Muscle layer of duodenum (tissue), 2 donors: Measurements from ENCODE around the gene SPEF2.
"Not testable (repeated sequence)": the region's sequence is repeated elsewhere in the genome, so short reads cannot be mapped to it uniquely, and the experiment has no call there.

ENCODE experiments used
- H3K27ac ChIP-seq: one replicate; pipeline ENCODE4 v1.7.0; 2013; ENCODE audit warnings: mild to moderate bottlenecking, low read length
- H3K27me3 ChIP-seq: one replicate; pipeline ENCODE4 v1.7.0; 2013; ENCODE audit warnings: low read depth, mild to moderate bottlenecking, control low read depth, low read length
- H3K36me3 ChIP-seq, 2 donors: one replicate each; pipeline ENCODE4 v1.7.0; 2013; ENCODE audit warnings: low read length in 2 of 2, control low read depth in 1 of 2, mild to moderate bottlenecking in 1 of 2; ENCODE audit not compliant: insufficient read depth in 2 of 2, control insufficient read depth in 1 of 2
- H3K4me1 ChIP-seq, 2 donors: one replicate each; pipeline ENCODE4 v1.7.0; 2013; ENCODE audit warnings: low read length in 2 of 2, mild to moderate bottlenecking in 2 of 2, control low read depth in 1 of 2, moderate library complexity in 1 of 2; ENCODE audit not compliant: insufficient read depth in 2 of 2, control insufficient read depth in 1 of 2
- H3K4me3 ChIP-seq, 2 donors: one replicate each; pipeline ENCODE4 v1.7.0; 2013; ENCODE audit warnings: low read length in 2 of 2, low read depth in 1 of 2, mild to moderate bottlenecking in 1 of 2
- H3K9me3 ChIP-seq, 2 donors: one replicate each; pipeline ENCODE4 v1.7.0; 2013; ENCODE audit warnings: low read length in 2 of 2, control low read depth in 1 of 2, mild to moderate bottlenecking in 1 of 2; ENCODE audit not compliant: control insufficient read depth in 1 of 2
- donor health status: healthy.

The SPEF2 gene

DNA sequence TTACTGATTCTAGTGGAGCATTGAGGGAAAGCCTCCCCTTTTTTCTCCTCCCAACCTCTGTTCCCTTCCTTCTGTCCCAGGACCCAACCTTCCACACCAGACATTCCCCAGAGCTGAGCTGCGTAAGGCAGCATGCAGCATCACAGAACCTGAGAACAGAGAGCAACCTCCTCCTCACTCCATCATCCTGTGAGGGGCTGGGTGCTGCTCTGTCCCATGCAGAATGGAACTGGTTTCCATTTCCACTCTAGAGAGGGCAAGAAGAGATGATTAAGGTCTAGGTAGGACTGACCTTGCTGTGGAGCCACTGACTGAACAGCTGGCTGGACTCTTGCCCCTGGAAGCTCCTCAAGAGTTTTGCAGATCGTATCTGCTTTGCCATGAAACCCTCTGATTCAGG is 208.9 kb downstream of the SPEF2 start:
- Histone ChIP-seq H3K27me3 (no peaks in the 10 kb centered on the region), H3K9me3 (no peaks in the 10 kb centered on the region), H3K27ac (no peak overlapping the region), H3K4me3 (no peak overlapping the region), H3K36me3 (no peaks in the 10 kb centered on the region), H3K4me1 (no peaks in the 10 kb centered on the region)

- Histone ChIP-seq H3K27ac (no peak overlapping the region), H3K36me3 (no peaks in the 10 kb centered on the region), H3K4me1 (no peaks in the 10 kb centered on the region), H3K27me3 (no peaks in the 10 kb centered on the region), H3K9me3 (no peaks in the 10 kb centered on the region), H3K4me3 (no peak overlapping the region)
These were observed 210.5 kb downstream of the SPEF2 start for GRCh38 chr5:35828082-35828598.

DNA sequence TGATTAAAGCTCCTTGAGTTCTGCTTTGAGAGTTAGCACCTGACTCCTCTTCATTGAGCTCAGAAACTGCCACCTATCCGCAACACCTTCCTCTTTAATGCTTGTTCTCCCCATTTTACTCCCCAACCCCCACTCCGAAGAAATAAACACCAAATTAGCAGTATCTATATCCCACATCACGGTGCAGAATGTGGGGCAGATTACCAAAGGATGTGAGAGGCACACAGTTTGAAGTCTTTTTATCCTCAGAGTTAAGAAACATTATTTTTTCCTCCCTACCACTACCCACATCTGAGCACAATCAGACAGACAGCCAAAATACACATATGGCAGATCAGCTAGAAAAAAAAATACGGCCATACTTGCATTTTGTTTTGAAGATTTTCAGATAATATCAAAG is 212.9 kb downstream of the SPEF2 start:
- Histone ChIP-seq H3K4me3 (no peak overlapping the region), H3K27me3 (no peaks in the 10 kb centered on the region), H3K9me3 (no peaks in the 10 kb centered on the region), H3K36me3 (no peaks in the 10 kb centered on the region), H3K27ac (no peak overlapping the region), H3K4me1 (no peaks in the 10 kb centered on the region)

DNA sequence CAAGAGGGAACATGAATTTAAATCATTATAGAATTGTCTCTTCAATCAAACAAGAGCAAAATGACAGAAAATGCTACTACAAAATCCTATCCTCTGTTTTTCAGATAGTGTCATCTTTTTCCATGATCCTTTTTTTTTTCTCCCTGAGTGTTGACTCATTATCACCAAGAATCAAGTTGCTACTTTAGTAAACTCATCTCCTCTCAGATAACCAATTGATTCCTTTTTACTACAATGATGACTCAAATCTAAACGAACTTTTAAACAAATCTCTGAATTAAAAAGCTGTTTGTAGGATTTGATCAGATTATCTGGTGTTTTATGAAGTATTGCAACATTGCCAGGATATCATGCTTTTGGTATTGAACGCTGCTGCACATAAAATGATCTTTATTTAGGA is 215.1 kb downstream of the SPEF2 start:
- Histone ChIP-seq H3K36me3 (no peaks in the 10 kb centered on the region), H3K27me3 (no peaks in the 10 kb centered on the region), H3K4me3 (no peak overlapping the region), H3K9me3 (no peaks in the 10 kb centered on the region), H3K27ac (no peak overlapping the region), H3K4me1 (no peaks in the 10 kb centered on the region)

GRCh38 chr5:35833224-35833623 is 215.6 kb downstream of the SPEF2 start:
- Histone ChIP-seq H3K4me1 (no peaks in the 10 kb centered on the region), H3K27me3 (no peaks in the 10 kb centered on the region), H3K4me3 (no peak overlapping the region), H3K9me3 (no peaks in the 10 kb centered on the region), H3K27ac (no peak overlapping the region), H3K36me3 (no peaks in the 10 kb centered on the region)

DNA sequence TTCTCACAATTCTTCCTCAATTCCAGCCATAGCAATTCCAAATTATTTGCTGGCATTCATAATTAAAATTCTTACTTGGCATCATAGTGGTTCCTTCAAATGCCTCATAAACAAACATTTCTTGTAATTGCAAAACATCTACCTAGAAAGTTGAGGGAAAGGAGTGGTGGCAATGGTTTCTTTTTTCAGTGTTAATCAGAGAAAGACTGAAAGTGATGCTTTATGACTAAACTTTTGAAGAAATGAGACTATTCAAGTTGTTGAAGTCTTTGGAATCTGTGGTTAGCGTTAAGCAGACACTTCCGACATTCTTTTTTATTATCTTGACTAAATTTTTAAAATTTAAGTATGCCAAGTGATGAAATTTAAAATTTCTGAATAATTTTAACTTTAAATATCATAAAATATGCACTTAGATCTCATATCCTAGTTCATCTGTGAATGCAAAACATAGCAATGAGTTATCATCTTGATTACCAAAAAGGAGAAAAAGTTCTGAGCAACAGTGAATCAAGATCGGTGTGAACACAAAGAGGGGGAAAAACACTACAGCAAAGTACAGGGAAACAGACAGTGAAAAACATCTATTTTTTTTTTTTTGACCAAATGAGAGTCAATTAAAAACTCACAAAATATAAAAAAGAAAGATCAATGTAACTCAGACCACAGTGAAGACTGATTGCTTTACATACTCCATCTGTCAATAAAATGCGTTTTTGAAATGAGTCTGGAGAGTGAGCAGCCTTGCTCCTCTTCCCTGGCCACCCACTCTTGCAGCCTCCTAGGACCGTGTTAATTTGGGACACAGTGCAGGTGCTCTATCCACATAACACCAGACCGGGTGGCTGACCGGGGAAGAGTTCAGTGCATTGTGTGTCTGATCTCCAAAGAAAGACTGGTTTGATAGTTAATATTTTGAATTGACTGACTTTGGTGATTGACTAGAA is 218.4 kb downstream of the SPEF2 start:
- H3K9me3 ChIP-seq, result no peaks in the 10 kb centered on the region
- H3K27me3 ChIP-seq, result no peaks in the 10 kb centered on the region
- H3K36me3 ChIP-seq, result no peaks in the 10 kb centered on the region
- no peak overlapping the region for H3K4me3 ChIP-seq
- H3K4me1 ChIP-seq, result no peaks in the 10 kb centered on the region
- no peak overlapping the region for H3K27ac ChIP-seq

DNA sequence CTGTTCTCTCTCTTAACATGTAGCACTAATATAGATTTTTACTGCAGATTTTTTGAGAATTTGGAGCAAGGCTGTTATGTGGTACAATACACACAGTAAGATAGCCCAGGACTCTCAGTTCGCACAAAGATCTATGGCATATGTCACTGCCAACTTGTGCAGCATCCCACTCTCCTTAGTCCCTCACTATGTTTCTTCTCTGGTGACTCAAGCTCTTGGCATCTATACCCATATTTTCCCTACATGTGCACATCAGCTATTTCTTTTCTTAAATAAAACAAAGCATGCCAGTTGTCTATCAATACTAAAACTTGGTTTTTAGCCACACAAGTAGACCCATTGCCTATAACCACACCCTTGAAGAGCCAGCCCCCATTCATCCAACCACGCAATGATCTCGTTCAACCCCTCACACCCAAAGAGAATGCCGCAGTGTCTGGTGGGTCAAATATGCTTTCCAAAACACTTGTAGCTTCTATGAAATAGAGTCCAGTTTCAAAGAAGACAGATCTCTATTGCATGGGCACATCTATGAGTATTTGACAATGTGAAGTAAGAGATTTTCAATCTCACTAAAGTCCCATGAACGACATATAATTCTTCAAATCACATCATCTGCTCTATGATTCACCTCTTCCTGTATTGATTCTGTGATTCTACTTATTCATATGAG is 220.8 kb downstream of the SPEF2 start:
- no peaks in the 10 kb centered on the region for H3K4me1 ChIP-seq
- no peaks in the 10 kb centered on the region for H3K9me3 ChIP-seq
- H3K4me3 ChIP-seq, result no peak overlapping the region
- no peak overlapping the region for H3K27ac ChIP-seq
- H3K27me3 ChIP-seq, result no peaks in the 10 kb centered on the region
- no peaks in the 10 kb centered on the region for H3K36me3 ChIP-seq

- Histone ChIP-seq H3K4me1 (no peaks in the 10 kb centered on the region), H3K4me3 (no peak overlapping the region), H3K27me3 (no peaks in the 10 kb centered on the region), H3K36me3 (no peaks in the 10 kb centered on the region), H3K27ac (no peak overlapping the region), H3K9me3 (peaks cover 0 to 5% of the 10 kb centered on the region in 2 donors)
These were observed 225.2 kb downstream of the SPEF2 start for GRCh38 chr5:35842856-35843255.

DNA sequence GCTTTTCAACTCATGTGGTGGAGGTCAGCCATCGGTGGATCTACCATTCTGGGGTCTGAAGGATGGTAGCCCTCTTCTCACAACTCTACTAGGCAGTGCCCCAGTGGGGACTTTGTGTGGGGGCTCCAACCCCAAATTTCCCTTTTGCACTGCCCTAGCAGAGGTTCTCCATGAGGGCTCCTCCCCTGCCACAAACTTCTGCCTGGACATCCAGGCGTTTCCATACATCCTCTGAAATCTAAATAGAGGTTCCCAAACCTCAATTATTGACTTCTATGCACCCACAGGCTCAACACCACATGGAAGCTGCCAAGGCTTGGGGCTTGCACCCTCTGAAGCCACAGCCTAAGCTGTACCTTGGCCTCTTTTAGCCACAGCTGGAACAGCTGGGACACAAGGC is 227.8 kb downstream of the SPEF2 start:
- not testable (repeated sequence) for H3K27me3 ChIP-seq, H3K36me3 ChIP-seq, H3K27ac ChIP-seq, H3K9me3 ChIP-seq, H3K4me3 ChIP-seq, H3K4me1 ChIP-seq

- H3K27ac ChIP-seq, result no peak overlapping the region
- no peaks in the 10 kb centered on the region for H3K27me3 ChIP-seq
- H3K4me3 ChIP-seq, result no peak overlapping the region
- peaks cover 0 to 5% of the 10 kb centered on the region in 2 donors for H3K9me3 ChIP-seq
- H3K36me3 ChIP-seq, result no peaks in the 10 kb centered on the region
- H3K4me1 ChIP-seq, result no peaks in the 10 kb centered on the region
These were observed 229.8 kb downstream of the SPEF2 start for GRCh38 chr5:35847491-35847890.

DNA sequence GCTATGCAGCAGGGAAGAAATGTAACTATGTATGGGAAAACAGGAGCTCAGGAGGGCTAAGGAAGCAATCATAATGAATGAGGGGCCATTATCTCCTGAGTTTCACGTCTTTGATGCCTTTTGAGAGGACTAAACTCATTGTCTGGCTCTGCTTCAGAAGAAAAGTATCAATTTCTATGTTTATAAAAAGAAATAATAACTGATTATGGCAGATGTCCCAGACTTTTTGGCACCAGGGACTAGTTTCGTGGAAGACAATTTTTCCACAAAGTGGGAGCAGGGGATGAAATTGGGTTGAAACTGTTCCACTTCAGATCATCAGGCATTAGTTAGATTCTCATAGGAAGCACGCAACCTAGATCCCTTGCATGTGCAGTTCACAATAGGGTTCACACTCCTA is 230.3 kb downstream of the SPEF2 start:
- Histone ChIP-seq H3K4me3 (no peak overlapping the region), H3K27me3 (no peaks in the 10 kb centered on the region), H3K36me3 (no peaks in the 10 kb centered on the region), H3K9me3 (peaks cover 0 to 5% of the 10 kb centered on the region in 2 donors), H3K4me1 (no peaks in the 10 kb centered on the region), H3K27ac (no peak overlapping the region)
